Panc1 (cell line): ENCODE measurements around the gene ZKSCAN3. TPM values are rescaled to one million over a fixed set of nuclear protein-coding genes. Genes with fewer than 3 reads are reported as not detected.
A peak's percentile ranks its signal among the peaks of the same experiment; 100 is the strongest.

Experiments used
- ATAC-seq: fragments of 200-7000 bp; cut with Tn5 transposase; 2 replicates; pipeline ENCODE4 v1.9.1; 2020; ENCODE audit warnings: mild to moderate bottlenecking, moderate library complexity
- BruUV-seq: library from RNA; stranded (reverse); fragments of 400-500 nt; replicated peaks from 2 replicates; lab custom pipeline; 2021; lab: Mats Ljungman, UMichigan
- CTCF ChIA-PET: fragments of 300-600 bp; sonication (Branson Sonifier 250); formaldehyde crosslinking; loops from one replicate; lab custom pipeline; 2022; ENCODE audit warnings: antibody characterized with exemption; lab: Charles Lee
- POLR2A ChIA-PET: fragments of 300-600 bp; sonication (Branson Sonifier 250); formaldehyde crosslinking; loops from one replicate; lab custom pipeline; 2022; ENCODE audit warnings: antibody characterized with exemption; lab: Charles Lee
- DNase-seq: peaks from one replicate; pipeline ENCODE4 v3.0.0-alpha.2; 2010; ENCODE audit warnings: low read depth, low spot score
- H3K27ac ChIP-seq: 2 replicates; pipeline ENCODE4 v1.5.1; 2011; ENCODE audit warnings: mild to moderate bottlenecking, low read length, inconsistent platforms
- H3K27me3 ChIP-seq: fragments of 200-500 bp; sonication (Bioruptor generic); 2 replicates; pipeline ENCODE4 v1.6.0; 2014; ENCODE audit warnings: low read length, inconsistent platforms; ENCODE audit not compliant: control insufficient read depth, insufficient read depth
- H3K36me3 ChIP-seq: fragments of 200-500 bp; sonication (Bioruptor generic); 2 replicates; pipeline ENCODE4 v1.5.1; 2014; ENCODE audit warnings: inconsistent platforms, mild to moderate bottlenecking, low read length, moderate library complexity; ENCODE audit not compliant: control insufficient read depth, insufficient read depth
- H3K4me1 ChIP-seq: 2 replicates; pipeline ENCODE4 v1.5.1; 2011; ENCODE audit warnings: inconsistent platforms, mild to moderate bottlenecking, low read length, moderate library complexity; ENCODE audit not compliant: control insufficient read depth, insufficient read depth
- H3K4me3 ChIP-seq, 2 experiments: 2 replicates each; pipeline ENCODE4 v1.5.1; 2011 to 2012; ENCODE audit warnings: low read depth in 2 of 2, low read length in 2 of 2, mild to moderate bottlenecking in 2 of 2, inconsistent platforms in 1 of 2, moderate library complexity in 1 of 2
- H3K9me3 ChIP-seq: fragments of 200-500 bp; sonication (Bioruptor generic); 2 replicates; pipeline ENCODE4 v1.5.1; 2014; ENCODE audit warnings: low read depth, mild to moderate bottlenecking, inconsistent platforms, low read length, moderate library complexity; ENCODE audit not compliant: control insufficient read depth, insufficient read depth
- CTCF ChIP-seq: fragments of 450-650 bp; IDR thresholded peaks from 2 replicates; pipeline ENCODE4 v1.5.1; 2017; ENCODE audit warnings: mild to moderate bottlenecking
- POLR2AphosphoS5 ChIP-seq: IDR thresholded peaks from 2 replicates; pipeline ENCODE4 v1.6.1; 2012; ENCODE audit warnings: mild to moderate bottlenecking, low read depth, low read length, moderate library complexity
- REST ChIP-seq, 2 experiments: IDR thresholded peaks; 2 replicates each; pipeline ENCODE4 v1.6.1; 2011 to 2012; ENCODE audit warnings: low read depth in 2 of 2, control low read depth in 1 of 2, low read length in 1 of 2, mild to moderate bottlenecking in 1 of 2, moderate library complexity in 1 of 2; ENCODE audit not compliant: insufficient read depth in 1 of 2
- SIN3A ChIP-seq: IDR thresholded peaks from 2 replicates; pipeline ENCODE4 v1.6.1; 2012; ENCODE audit warnings: low read depth, mild to moderate bottlenecking, low read length, moderate library complexity, borderline replicate concordance; ENCODE audit not compliant: insufficient read depth
- TCF7L2 ChIP-seq: IDR thresholded peaks from 2 replicates; pipeline ENCODE4 v1.6.1; 2011; ENCODE audit warnings: mild to moderate bottlenecking, low read depth, low read length, inconsistent platforms
- in situ Hi-C: cut with HindIII; loops from 2 replicates; pipeline ENCODE4 v1.10.0; 2016; ENCODE audit warnings: low sequenced_read_pairs, low pct_unique_long_range_greater_than_20kb
- intact Hi-C: fragments of 100-400 bp; cut with micrococcal nuclease; formaldehyde crosslinking; loops from one replicate; pipeline ENCODE4 v1.10.0; 2022; ENCODE audit not compliant: unreplicated experiment
- total RNA-seq: library from RNA; stranded (reverse); gene quantifications from one replicate; pipeline ENCODE4 v1.2.1, GENCODE V29; 2021; ENCODE audit not compliant: unreplicated experiment

ZKSCAN3 gene
- total RNA-seq, 1 experiment from 2014 or later, result 7.0 TPM

- H3K36me3 ChIP-seq, result no peaks in the 10 kb centered on the region; the same call in 1 of the 2 replicates
- POLR2A ChIA-PET, result interaction anchor here (1.0 kb wide), 1 partner anchor 28 kb away, joined by 3 read pairs; no protein-coding TSS in a partner anchor
- in situ Hi-C loops, result no loop called here
Observed at GRCh38 chr6:28383235-28384142, 33.7 kb downstream of the ZKSCAN3 start.

More at GRCh38 chr6:28383235-28384142, 33.7 kb downstream of the ZKSCAN3 start:
- intact Hi-C loops, result no loop called here
- Histone ChIP-seq H3K27me3 (no peaks in the 10 kb centered on the region), H3K9me3 (peaks cover 14% of the 10 kb centered on the region; the same call in 1 of the 2 replicates), H3K4me3 (peak overlapping the region; percentile 61 to 76), H3K27ac (peak overlapping the region; percentile 98), H3K4me1 (peaks cover 15% of the 10 kb centered on the region)
- ATAC-seq (peak; percentile 99), DNase-seq (peak; percentile 81)
- BruUV-seq, result no TSS peak
- TF ChIP-seq SIN3A, result 0 out of 2 replicates have a peak, but pooled peaks have one; percentile 59
- TF ChIP-seq POLR2AphosphoS5, result peak; percentile 62
- TF ChIP-seq CTCF, result peak; percentile 86
- TF ChIP-seq TCF7L2, result peak; percentile 82
- no peak for TF ChIP-seq REST (IDR thresholded peaks at IDR 0.05; ENCODE audit: insufficient read depth in 1 of 2, low read depth in 2 of 2, low read length in 1 of 2)
- CTCF ChIA-PET, result interaction anchor here (0.6 to 2.1 kb wide), 5 partner anchors 15 to 402 kb away, joined by 3 to 8 read pairs (median 3); no protein-coding TSS in a partner anchor
